GM12878 (cell line): ENCODE measurements around the gene AFTPH. TPM values are rescaled to one million over a fixed set of nuclear protein-coding genes. Genes with fewer than 3 reads are reported as not detected.

Source experiments
- ATAC-seq: fragments of 200-7000 bp; cut with Tn5 transposase; 3 replicates; pipeline ENCODE4 v1.9.1; 2020; ENCODE audit warnings: mild to moderate bottlenecking, moderate library complexity
- BruUV-seq: library from RNA; stranded (reverse); fragments of 400-500 nt; replicated peaks from 2 replicates; lab custom pipeline; 2021; lab: Mats Ljungman, UMichigan
- CTCF ChIA-PET: fragments of 300-600 bp; sonication (Branson Sonifier 250); formaldehyde crosslinking; extraction: SDS; loops from one replicate; lab custom pipeline; 2021; ENCODE audit warnings: inconsistent platforms; lab: Yijun Ruan, JAX
- POLR2A ChIA-PET: fragments of 350-600 bp; formaldehyde crosslinking; extraction: SDS; loops from one replicate; lab custom pipeline; 2021; ENCODE audit warnings: inconsistent platforms; lab: Charles Lee
- RAD21 ChIA-PET: fragments of 300-600 bp; sonication (Branson Sonifier 250); formaldehyde crosslinking; loops from one replicate; lab custom pipeline; 2023; ENCODE audit warnings: antibody characterized with exemption; ENCODE audit not compliant: unreplicated experiment; lab: Charles Lee
- SMC1A ChIA-PET: fragments of 300-600 bp; sonication (Branson Sonifier 250); formaldehyde crosslinking; loops from one replicate; lab custom pipeline; 2023; ENCODE audit not compliant: unreplicated experiment, uncharacterized antibody; lab: Charles Lee
- DNase-seq: peaks from one replicate; pipeline ENCODE4 v3.0.0-alpha.2; 2011; ENCODE audit warnings: low read depth, low spot score
- FAIRE-seq: peaks from 3 replicates; lab custom pipeline; 2011; peaks lifted over from hg19 to GRCh38; lab: Jason Lieb, UNC
- H2AFZ ChIP-seq: 2 replicates; pipeline ENCODE4 v1.6.0; 2011; ENCODE audit warnings: low read depth, low read length, control low read depth; ENCODE audit not compliant: control insufficient read depth
- H3K27ac ChIP-seq: 2 replicates; pipeline ENCODE4 v1.5.1; 2011; ENCODE audit warnings: control low read depth; ENCODE audit not compliant: control insufficient read depth, insufficient read depth
- H3K27me3 ChIP-seq, 2 experiments: replicated peaks in 1 of 2; 2 replicates each; pipeline versions ENCODE4 v1.6.0 to v1.6.1; 2011; ENCODE audit warnings: low read length in 1 of 2; ENCODE audit not compliant: control insufficient read depth in 2 of 2, insufficient read depth in 2 of 2
- H3K36me3 ChIP-seq, 2 experiments: 2 replicates each; pipeline ENCODE4 v1.5.1; 2011; ENCODE audit warnings: low read length in 1 of 2; ENCODE audit not compliant: control insufficient read depth in 2 of 2, insufficient read depth in 2 of 2
- H3K4me1 ChIP-seq: 2 replicates; pipeline ENCODE4 v1.6.1; 2011; ENCODE audit warnings: mild to moderate bottlenecking, low read length, moderate library complexity, mixed read lengths; ENCODE audit not compliant: control insufficient read depth, insufficient read depth
- H3K4me2 ChIP-seq: 2 replicates; pipeline ENCODE4 v1.6.0; 2011; ENCODE audit warnings: control low read depth; ENCODE audit not compliant: control insufficient read depth, insufficient read depth
- H3K4me3 ChIP-seq: fragments of 200-600 bp; sonication (generic); 2 replicates; pipeline ENCODE4 v1.5.1; 2016
- H3K79me2 ChIP-seq: 2 replicates; pipeline ENCODE4 v1.6.0; 2011; ENCODE audit warnings: low read length; ENCODE audit not compliant: control insufficient read depth, insufficient read depth
- H3K9ac ChIP-seq: 2 replicates; pipeline ENCODE4 v1.8.0; 2011; ENCODE audit warnings: low read length, control low read depth, mixed read lengths; ENCODE audit not compliant: control insufficient read depth, insufficient read depth
- H3K9me3 ChIP-seq: replicated peaks from 3 replicates; pipeline ENCODE4 v1.5.1; 2011; ENCODE audit warnings: mild to moderate bottlenecking, low read length; ENCODE audit not compliant: control insufficient read depth, insufficient read depth
- H4K20me1 ChIP-seq: 2 replicates; pipeline ENCODE4 v1.6.0; 2011; ENCODE audit not compliant: control insufficient read depth, insufficient read depth
- GATAD2B ChIP-seq: fragments of 450-650 bp; conservative IDR thresholded peaks from 2 replicates; pipeline ENCODE4 v1.6.1; 2017; ENCODE audit warnings: low read depth, mild to moderate bottlenecking, moderate library complexity
- IRF4 ChIP-seq: IDR thresholded peaks from 2 replicates; pipeline ENCODE4 v1.6.1; 2011; ENCODE audit warnings: low read depth, low read length
- SKIL ChIP-seq: fragments of 450-650 bp; IDR thresholded peaks from 2 replicates; pipeline ENCODE4 v1.6.1; 2017; ENCODE audit warnings: mild to moderate bottlenecking, low read depth, inconsistent platforms; ENCODE audit not compliant: poor library complexity, severe bottlenecking
- STAT1 ChIP-seq: fragments of 450-650 bp; conservative IDR thresholded peaks from 2 replicates; pipeline ENCODE4 v1.6.1; 2014; ENCODE audit warnings: antibody characterized with exemption, mild to moderate bottlenecking
- ZBTB40 ChIP-seq: fragments of 450-650 bp; IDR thresholded peaks from 2 replicates; pipeline ENCODE4 v1.6.1; 2016; ENCODE audit warnings: mild to moderate bottlenecking, moderate library complexity, borderline replicate concordance
- ZSCAN29 ChIP-seq: fragments of 450-650 bp; IDR thresholded peaks from 2 replicates; pipeline ENCODE4 v1.6.1; 2017; ENCODE audit warnings: mild to moderate bottlenecking, moderate library complexity
- WGBS: methylation state at CpG from one replicate; pipeline ENCODE4 v1.1.6; 2016; ENCODE audit warnings: low lambda C conversion rate; ENCODE audit not compliant: insufficient replicate concordance, insufficient coverage; ENCODE audit errors: missing lambda C conversion rate; 5-methylcytosine and 5-hydroxymethylcytosine counted together
- in situ Hi-C: fragments of 300-500 bp; cut with MboI; formaldehyde crosslinking; loops from 9 replicates; pipeline ENCODE4 v1.14.3; 2018; ENCODE audit warnings: mixed read lengths
- intact Hi-C: fragments of 100-400 bp; cut with micrococcal nuclease; formaldehyde crosslinking; loops from one replicate; pipeline ENCODE4 v1.14.2; 2022; ENCODE audit not compliant: unreplicated experiment
- polyA plus RNA-seq, 11 experiments: library from polyadenylated mRNA; depleted of rRNA in 4 of 11; unstranded in 6 of 11; stranded (reverse) in 5 of 11; fragments of >200 nt; fragmentation: Nextera tagmentation in 4 of 11; fragmentation: Illumina TruSeq in 1 of 11; extraction: Ambion mirVana in 4 of 11; extraction: Trizol in 1 of 11; gene quantifications; 1 replicate in 1 of 11; 2 replicates in 10 of 11; pipeline versions ENCODE4 v1.2.1 to v1.2.3, GENCODE V29; 2011 to 2016; ENCODE audit warnings: inconsistent platforms in 2 of 11, missing spikeins in 2 of 11, low read depth in 1 of 11
- total RNA-seq, 4 experiments: library from RNA; depleted of rRNA in 3 of 4; stranded (reverse); fragments of >200 nt in 3 of 4; fragmentation: Illumina TruSeq in 1 of 4; extraction: Trizol in 1 of 4; gene quantifications; 2 replicates each; pipeline versions ENCODE4 v1.2.1 to v1.2.3, GENCODE V29; 2013 to 2021

The AFTPH gene
- total and polyA plus RNA-seq, 10 of the 15 experiments (the other 5 are each of a cell fraction or from before 2014, with no cell fraction given) = 25.6 to 77.3 (median 39.5) TPM

DNA sequence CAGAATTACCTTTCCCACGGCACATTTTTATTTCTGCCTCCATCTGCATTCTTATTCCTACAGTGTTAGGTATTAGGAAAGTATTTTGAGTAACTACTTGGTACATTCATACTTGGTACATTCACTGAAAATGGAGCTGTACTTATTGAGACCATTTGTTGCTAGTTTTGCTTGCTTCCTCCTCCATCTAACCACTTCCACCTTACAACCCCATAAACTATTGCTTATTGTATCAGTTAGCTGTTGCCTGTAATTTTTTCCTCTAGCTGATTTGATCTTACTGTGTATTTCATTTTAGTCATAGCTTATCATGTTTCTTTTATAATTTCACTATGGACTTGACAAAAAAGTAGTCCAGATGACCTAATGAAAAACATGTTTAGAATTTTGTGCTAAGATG is 50.7 kb downstream of the AFTPH start:
- Histone ChIP-seq H3K27ac (no peak overlapping the region), H3K4me3 (no peak overlapping the region), H3K9ac (no peak overlapping the region), H2AFZ (no peak overlapping the region), H3K4me1 (no peaks in the 10 kb centered on the region), H3K79me2 (no peaks in the 10 kb centered on the region), H3K4me2 (no peak overlapping the region), H3K36me3 (peaks cover 9 to 21% of the 10 kb centered on the region in 2 experiments), H3K27me3 (no peaks in the 10 kb centered on the region), H3K9me3 (no peaks in the 10 kb centered on the region), H4K20me1 (no peaks in the 10 kb centered on the region)
- TF ChIP-seq SKIL (no peak), GATAD2B (no peak), STAT1 (no peak), ZSCAN29 (no peak), ZBTB40 (no peak), IRF4 (no peak)
- intact Hi-C loops (no loop called here), in situ Hi-C loops (no loop called here)
- ChIA-PET POLR2A (no interaction called here), SMC1A (interaction anchor here (0.6 to 1.4 kb wide), 6 partner anchors 11 to 244 kb away, joined by 3 to 4 read pairs (median 4); no protein-coding TSS in a partner anchor), RAD21 (no interaction called here), CTCF (interaction anchor here (0.5 to 3.6 kb wide), 4 partner anchors 17 to 476 kb away, joined by 3 to 14 read pairs (median 3); partner anchors contain the start of gene AFTPH)
- ATAC-seq (no peak), DNase-seq (no peak), FAIRE-seq (no peak)
- BruUV-seq = no TSS peak
- WGBS = 100% methylated on average over 1 of the region's 1 CpG
